KMS-11 (cell line): ENCODE data around the gene MYF5.

Experiments
- H2AFZ ChIP-seq: fragments of 200-600 bp; sonication (generic); 2 replicates; pipeline ENCODE4 v1.6.1; 2016; ENCODE audit warnings: antibody characterized with exemption, mixed run types, low read depth
- H3K27ac ChIP-seq: fragments of 200-600 bp; sonication (generic); 2 replicates; pipeline ENCODE4 v1.6.1; 2016; ENCODE audit warnings: mild to moderate bottlenecking, mixed run types
- H3K27me3 ChIP-seq: fragments of 200-600 bp; sonication (generic); 2 replicates; pipeline ENCODE4 v1.6.1; 2017; ENCODE audit warnings: mild to moderate bottlenecking, low read depth, mixed run types, moderate library complexity; ENCODE audit not compliant: insufficient read depth
- H3K36me3 ChIP-seq: fragments of 200-600 bp; sonication (generic); 2 replicates; pipeline ENCODE4 v1.6.1; 2017; ENCODE audit warnings: mild to moderate bottlenecking, mixed run types; ENCODE audit not compliant: insufficient read depth
- H3K4me1 ChIP-seq: fragments of 200-600 bp; sonication (generic); 2 replicates; pipeline ENCODE4 v1.6.1; 2016; ENCODE audit warnings: mild to moderate bottlenecking, low read depth, mixed run types; ENCODE audit not compliant: poor library complexity, severe bottlenecking
- H3K4me2 ChIP-seq: fragments of 200-600 bp; sonication (generic); 2 replicates; pipeline ENCODE4 v1.7.0; 2016; ENCODE audit warnings: mild to moderate bottlenecking, mixed run types
- H3K4me3 ChIP-seq: fragments of 200-600 bp; sonication (generic); IDR thresholded peaks from 2 replicates; pipeline ENCODE4 v1.6.1; 2017; ENCODE audit warnings: low read depth, low read length, mixed read lengths; ENCODE audit not compliant: insufficient read depth
- H3K79me2 ChIP-seq: fragments of 200-600 bp; sonication (generic); 2 replicates; pipeline ENCODE4 v1.6.1; 2016; ENCODE audit warnings: low read depth, mixed run types; ENCODE audit not compliant: insufficient read depth
- H3K9ac ChIP-seq: fragments of 200-600 bp; sonication (generic); 2 replicates; pipeline ENCODE4 v1.6.1; 2016; ENCODE audit warnings: mild to moderate bottlenecking, mixed run types
- H4K20me1 ChIP-seq: fragments of 200-600 bp; sonication (generic); 2 replicates; pipeline ENCODE4 v1.6.1; 2016; ENCODE audit warnings: mild to moderate bottlenecking, mixed run types; ENCODE audit not compliant: insufficient read depth
- CTCF ChIP-seq: fragments of 200-600 bp; sonication (generic); conservative IDR thresholded peaks from 2 replicates; pipeline ENCODE4 v1.6.1; 2017; ENCODE audit warnings: low read depth, mild to moderate bottlenecking, antibody characterized with exemption, low read length, moderate library complexity, mixed read lengths

MYF5 gene

DNA sequence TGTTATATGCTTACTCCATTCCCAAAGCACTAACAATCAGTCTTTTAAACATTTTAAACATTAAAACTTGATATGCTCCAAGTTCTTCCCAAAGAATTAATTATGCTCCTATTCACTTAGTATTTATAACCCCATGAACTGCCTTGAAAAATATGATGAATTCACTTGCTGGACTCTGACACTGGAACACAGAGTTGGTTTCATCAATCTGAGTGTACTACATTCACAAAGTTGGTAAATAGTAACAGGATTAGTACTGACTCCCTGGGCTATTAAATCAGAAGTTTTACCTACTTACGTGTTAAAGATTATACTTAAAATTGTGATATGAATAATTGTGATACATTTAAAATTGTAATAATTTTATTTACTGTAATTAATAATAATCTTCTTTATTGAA is 26.6 kb upstream of the MYF5 start:
- TF ChIP-seq CTCF, result no peak
- Histone ChIP-seq H3K9ac (no peak overlapping the region), H3K4me2 (no peak overlapping the region), H2AFZ (no peak overlapping the region), H3K4me1 (peaks cover 4% of the 10 kb centered on the region), H3K4me3 (no peak overlapping the region), H3K27ac (no peak overlapping the region), H3K27me3 (no peaks in the 10 kb centered on the region), H4K20me1 (no peaks in the 10 kb centered on the region), H3K79me2 (no peaks in the 10 kb centered on the region), H3K36me3 (no peaks in the 10 kb centered on the region)

DNA sequence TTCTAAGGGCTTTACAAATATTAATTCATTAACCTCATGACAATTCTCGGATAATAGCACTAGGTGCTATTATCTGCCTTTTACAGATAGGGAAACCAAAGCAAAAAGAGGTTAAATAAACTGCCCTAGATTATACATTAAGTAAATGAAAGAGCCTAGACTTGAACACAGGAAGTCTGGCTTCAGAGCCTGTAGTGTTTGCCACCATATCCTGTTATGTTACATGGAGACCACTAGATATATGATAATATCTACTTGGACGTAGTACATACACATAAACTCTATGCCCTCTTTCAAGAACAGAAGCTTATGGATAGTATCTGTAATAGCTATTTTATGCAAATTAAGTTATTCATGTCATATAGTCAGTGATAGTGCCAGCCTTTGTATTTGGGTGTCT is 26.2 kb upstream of the MYF5 start:
- Histone ChIP-seq H3K36me3 (no peaks in the 10 kb centered on the region), H3K4me1 (peaks cover 4% of the 10 kb centered on the region), H3K79me2 (no peaks in the 10 kb centered on the region), H3K9ac (no peak overlapping the region), H3K4me2 (no peak overlapping the region), H3K4me3 (no peak overlapping the region), H3K27ac (no peak overlapping the region), H3K27me3 (no peaks in the 10 kb centered on the region), H2AFZ (no peak overlapping the region), H4K20me1 (no peaks in the 10 kb centered on the region)
- no peak for TF ChIP-seq CTCF

GRCh38 chr12:80692114-80692513 is 24.6 kb upstream of the MYF5 start:
- H2AFZ ChIP-seq, result no peak overlapping the region
- no peaks in the 10 kb centered on the region for H4K20me1 ChIP-seq
- H3K4me1 ChIP-seq, result peaks cover 4% of the 10 kb centered on the region
- H3K9ac ChIP-seq, result no peak overlapping the region
- no peaks in the 10 kb centered on the region for H3K79me2 ChIP-seq
- H3K27me3 ChIP-seq, result no peaks in the 10 kb centered on the region
- H3K4me2 ChIP-seq, result no peak overlapping the region
- no peaks in the 10 kb centered on the region for H3K36me3 ChIP-seq
- no peak for TF ChIP-seq CTCF
- H3K4me3 ChIP-seq, result no peak overlapping the region
- H3K27ac ChIP-seq, result no peak overlapping the region

GRCh38 chr12:80697270-80697887 is 19.3 kb upstream of the MYF5 start:
- Histone ChIP-seq H3K4me2 (no peak overlapping the region), H3K4me1 (peaks cover 25% of the 10 kb centered on the region), H2AFZ (no peak overlapping the region), H3K36me3 (no peaks in the 10 kb centered on the region), H3K9ac (no peak overlapping the region), H3K27ac (no peak overlapping the region), H4K20me1 (no peaks in the 10 kb centered on the region), H3K79me2 (no peaks in the 10 kb centered on the region), H3K4me3 (no peak overlapping the region), H3K27me3 (no peaks in the 10 kb centered on the region)
- TF ChIP-seq CTCF, result no peak
